HG03060 (cell line): ENCODE measurements around the gene SLIT1.

Experiments used
- ATAC-seq: cut with Tn5 transposase; IDR thresholded peaks from one replicate; pipeline ENCODE4 v1.9.1; 2021; ENCODE audit warnings: low read depth, moderate number of reproducible peaks; ENCODE audit not compliant: unreplicated experiment

Gene SLIT1

DNA sequence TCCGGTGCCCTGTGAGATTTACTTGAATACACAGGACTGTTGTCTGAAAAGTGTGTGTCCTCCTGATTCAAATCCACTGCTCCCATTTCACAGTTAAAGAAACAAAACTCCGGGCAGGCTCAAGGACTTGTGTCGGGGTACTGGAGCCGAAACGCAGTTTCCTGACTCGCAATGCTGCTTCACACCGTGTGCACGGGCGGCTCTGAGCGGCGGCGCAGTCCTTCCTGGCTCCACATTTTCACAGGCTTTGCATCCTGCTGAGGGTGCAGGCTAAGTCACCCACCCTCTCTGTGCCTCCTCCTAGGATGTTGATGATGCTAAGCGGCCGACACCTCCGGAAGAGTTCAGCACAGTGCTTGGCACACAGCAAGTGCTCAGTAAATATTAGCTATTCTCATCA is 65.4 kb downstream of the SLIT1 start:
- ATAC-seq: no peak

GRCh38 chr10:97119058-97119745 is 66.6 kb downstream of the SLIT1 start:
- ATAC-seq: no peak

GRCh38 chr10:97117372-97117771 is 68.4 kb downstream of the SLIT1 start:
- no peak for ATAC-seq

DNA sequence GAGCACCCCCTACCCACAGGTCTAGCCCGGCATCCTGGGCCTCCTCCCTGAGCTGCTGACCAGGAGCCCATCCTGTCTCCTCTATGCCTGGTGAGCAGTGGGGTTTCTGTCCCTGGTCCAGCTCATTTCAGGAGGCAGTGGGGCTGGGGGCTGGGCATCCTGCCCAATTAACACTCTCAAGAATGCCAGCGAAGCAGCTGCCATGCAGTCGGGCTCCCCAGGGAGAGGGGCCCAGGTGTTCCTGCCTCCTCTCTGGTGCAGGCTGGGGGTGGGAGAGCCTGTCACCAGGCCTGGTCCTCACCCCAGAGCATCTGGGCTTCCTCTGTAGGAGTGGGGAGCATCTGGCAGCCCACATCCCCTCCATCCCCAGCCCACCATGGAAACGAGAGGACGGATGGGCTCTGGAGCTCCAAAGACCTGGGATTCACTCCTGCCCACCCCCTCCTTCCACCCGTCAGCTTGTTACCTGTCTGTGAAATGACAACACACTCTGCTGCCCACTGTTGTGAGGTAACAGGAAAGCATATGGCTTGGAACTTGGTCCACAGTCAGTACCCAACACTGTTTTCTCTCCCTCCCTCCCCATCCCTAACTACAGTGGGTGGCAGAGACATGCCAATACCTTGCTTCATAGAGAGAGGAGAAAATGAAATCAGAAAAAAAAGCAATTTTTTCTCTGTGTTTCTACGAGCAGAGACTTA is 69.1 kb downstream of the SLIT1 start:
- ATAC-seq: no peak

DNA sequence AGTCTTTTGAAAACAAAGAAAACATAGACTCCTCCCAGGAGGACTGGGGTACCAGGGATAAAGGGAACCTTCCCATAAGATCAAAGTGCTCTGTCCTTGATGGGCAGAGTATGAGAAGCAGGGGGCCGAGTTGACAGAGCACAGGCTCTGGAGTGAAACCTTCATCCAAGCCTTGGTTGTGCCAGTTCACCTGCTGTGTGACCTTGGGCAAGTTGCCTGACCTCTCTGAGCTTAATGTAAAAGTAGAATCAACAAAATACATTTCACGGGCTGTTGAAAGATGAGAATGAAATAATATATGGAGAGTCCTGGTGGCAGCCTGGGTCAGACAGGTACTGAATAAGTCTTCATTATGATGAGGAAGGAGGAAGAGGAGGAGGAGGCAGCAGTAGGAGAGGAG is 69.9 kb downstream of the SLIT1 start:
- no peak for ATAC-seq

DNA sequence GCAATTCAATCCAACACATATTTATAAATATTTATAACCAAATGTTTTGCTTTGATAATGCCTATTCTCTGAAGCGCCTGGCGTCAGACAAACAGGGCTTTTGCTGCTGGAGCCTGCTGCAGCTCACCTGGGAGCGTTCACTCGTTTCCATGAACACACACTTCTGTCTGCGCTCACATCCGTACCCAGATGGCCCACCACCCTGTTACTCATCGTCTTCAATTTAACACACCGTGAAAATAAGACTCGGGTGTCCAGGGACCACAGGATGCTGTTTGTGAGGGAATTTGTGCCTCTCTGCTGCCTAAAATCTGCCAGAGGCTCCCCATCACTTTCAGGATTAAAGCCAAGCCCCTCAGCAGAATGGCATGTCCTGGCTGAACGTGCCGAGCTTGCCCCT is 74.1 kb downstream of the SLIT1 start:
- no peak for ATAC-seq

DNA sequence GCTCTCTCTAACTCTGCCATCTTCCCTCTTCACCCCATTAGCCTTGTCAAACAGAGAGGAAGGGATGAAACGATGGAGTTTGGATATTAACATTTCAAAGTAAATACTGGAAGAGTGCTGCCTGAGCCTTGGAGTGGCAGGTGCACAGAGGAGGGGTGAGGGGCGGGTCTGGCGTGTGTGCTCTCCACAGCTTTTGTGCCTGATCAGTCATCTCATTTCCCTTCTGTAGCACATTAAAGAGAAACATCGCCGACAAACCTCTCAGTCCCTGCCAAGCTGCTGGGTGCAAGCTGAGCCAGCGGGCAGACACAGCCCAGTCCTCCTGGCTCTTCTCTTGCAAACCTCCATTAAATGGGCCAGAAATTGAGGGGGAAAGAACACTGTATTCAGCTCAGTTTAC is 76.2 kb downstream of the SLIT1 start:
- ATAC-seq: no peak

DNA sequence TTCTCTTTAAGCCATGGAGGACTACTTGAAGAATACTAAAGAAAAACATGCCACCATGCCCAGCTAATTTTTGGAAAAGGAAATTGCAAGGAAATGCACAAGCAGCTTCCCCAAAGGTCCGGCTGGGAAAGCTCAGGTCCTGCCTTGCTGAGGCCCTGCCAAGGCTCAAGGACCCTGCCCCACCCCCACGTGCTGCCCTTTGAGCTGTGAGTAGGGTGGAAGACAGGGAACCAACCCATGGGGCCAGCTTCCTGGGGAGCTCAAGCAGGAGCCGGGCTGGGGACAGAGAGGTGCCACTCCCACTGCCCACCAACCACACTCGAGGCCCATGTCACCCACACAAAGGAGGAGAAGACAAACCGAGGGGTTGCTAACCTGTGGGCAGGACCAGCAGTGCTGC is 78.2 kb downstream of the SLIT1 start:
- ATAC-seq: no peak

DNA sequence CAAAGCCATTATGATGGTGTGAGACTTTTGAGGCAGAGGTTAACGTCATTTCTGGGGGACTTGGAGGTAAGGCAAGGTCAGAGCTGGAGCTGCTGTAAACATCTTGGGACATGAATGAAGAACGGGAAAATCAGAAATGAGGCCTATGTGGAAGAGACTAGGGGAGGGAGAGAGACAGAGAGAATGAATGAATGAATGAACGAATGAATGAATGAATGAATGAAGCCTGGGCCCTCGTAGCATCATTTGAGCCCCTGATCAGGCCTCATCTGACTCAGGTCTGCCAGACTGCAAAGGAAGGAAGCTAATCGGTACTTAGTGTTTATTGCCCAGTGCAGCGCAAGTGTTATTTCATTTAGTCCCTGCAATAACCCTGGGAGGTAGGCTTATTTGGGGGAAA is 79.6 kb downstream of the SLIT1 start:
- ATAC-seq: no peak

DNA sequence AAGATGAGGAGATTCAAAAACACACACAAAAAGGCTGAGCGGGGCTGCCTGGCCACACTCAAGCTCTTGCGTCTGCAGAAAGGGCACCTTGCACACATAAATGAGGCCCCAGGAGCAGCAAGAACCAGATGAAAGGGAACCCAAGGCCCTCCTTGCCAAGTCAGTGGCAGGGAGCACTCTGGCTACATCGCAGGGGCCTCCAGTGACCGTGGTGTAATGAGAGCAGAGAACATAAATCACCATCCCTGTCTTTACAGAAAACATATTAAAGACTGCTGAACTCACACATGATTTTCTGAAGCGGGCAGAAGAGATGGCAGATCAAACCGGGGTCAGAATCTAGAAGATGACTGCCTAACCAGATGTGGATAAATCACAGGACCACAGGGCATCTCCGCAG is 80.5 kb downstream of the SLIT1 start:
- no peak for ATAC-seq

DNA sequence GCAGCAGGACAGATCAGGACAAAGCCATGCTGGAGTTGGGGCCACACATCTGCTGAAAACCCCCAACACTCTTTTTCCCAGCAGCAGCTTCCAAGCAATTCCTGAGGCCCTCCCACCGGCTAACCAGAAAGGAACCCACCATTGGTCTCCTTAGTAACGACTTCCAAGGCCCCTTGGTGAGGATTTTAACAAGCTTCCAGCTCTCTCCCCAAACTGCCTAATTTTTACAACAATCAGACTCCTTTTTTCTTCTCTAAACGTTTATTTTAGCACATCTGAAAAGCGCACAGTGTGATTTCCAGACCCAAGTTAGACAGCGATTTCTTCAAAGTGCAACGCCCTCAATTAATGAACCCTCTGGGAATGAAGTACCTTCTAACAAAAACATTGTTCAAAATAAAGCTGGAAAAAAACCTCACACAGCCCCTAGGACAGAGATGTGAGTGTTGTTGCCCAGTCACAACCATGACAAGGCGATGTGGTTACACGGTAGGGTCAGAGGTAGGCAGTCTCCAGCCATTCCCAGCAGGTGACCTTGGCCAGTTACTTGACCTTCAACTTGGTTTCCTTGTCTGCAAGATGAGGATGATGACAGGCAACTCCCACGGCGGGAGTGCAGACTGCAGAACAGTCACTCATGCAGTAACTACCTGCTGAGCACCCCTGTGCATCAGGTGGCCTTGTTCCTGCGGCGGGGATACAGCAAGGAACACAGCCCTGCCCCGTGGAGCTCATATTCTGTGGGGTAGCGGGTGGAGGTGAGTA is 82.3 kb downstream of the SLIT1 start:
- no peak for ATAC-seq

DNA sequence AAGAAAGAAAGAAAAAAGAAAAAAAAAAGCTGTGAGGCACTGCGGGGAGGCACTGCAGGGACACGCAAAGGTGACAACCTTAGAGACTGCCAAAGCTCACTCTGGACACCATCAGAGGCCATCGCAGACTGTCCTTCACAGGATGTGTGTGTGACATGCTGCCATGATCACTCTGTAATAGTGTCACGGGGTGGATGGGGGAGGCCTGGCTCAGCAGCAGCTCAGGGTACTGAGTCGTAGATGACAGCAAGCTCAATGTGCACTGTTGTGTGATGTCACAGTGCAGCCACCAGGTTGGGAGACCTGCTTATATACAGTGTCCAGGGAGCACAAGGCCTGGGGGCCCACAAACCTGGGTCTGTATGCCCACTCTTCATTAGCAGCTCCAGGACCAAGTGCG is 83.3 kb downstream of the SLIT1 start:
- no peak for ATAC-seq

GRCh38 chr10:97101166-97101940 is 84.4 kb downstream of the SLIT1 start:
- no peak for ATAC-seq

DNA sequence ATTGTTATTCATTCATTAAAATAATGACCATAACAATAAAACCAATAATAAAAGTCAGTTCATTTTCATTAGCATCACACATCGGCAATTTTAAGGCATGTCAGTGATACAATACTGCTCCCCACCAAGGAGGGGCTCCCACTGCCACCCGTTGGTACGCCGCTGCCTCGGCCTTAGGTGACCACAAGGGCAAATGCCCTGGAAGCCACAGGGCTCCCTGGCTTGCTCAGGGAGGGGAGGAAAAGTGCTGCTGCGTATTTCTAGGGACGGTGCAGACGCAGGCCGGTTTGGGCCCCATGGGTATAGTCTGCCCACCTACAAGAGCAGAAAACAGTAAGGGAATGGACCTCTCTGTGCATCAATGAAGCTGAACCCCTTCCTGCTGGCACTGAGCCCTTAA is 85.1 kb downstream of the SLIT1 start:
- ATAC-seq: no peak

- no peak for ATAC-seq
Measured at GRCh38 chr10:97099868-97100267, 85.9 kb downstream of the SLIT1 start.

DNA sequence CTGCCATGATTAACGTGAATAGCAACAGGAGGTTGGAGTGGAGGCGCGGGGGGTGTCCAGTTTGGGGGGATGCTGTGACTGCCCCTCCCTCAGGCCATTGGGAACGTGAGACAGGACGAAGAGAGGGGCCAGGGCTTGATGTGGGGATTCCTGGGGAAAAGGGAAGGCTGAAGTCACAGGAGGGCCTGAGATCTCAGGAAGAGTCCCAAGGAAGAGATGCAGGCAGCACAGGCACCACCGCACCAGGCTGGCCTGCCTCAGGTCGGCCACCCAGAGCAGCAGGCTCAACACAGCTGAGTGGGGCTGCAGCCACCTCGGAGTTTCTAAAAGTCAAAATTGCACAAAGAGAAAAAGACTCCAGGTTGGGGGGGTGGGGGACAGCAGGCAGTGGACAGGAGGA is 86.7 kb downstream of the SLIT1 start:
- ATAC-seq: no peak

GRCh38 chr10:97097084-97097433 is 88.7 kb downstream of the SLIT1 start:
- ATAC-seq: no peak

GRCh38 chr10:97096261-97097083 is 89.3 kb downstream of the SLIT1 start:
- ATAC-seq: no peak

GRCh38 chr10:97095701-97096260 is 90.0 kb downstream of the SLIT1 start:
- ATAC-seq: no peak

GRCh38 chr10:97090644-97091043 is 95.1 kb downstream of the SLIT1 start:
- ATAC-seq: no peak
